HepG2 (cell line): ENCODE results near the gene PLXDC2. TPM values are rescaled to one million over a fixed set of nuclear protein-coding genes. Genes with fewer than 3 reads are reported as not detected.
"Not testable (repeated sequence)": the region's sequence is repeated elsewhere in the genome, so short reads cannot be mapped to it uniquely, and the experiment has no call there.

ENCODE experiments used
- ATAC-seq: fragments of 200-7000 bp; cut with Tn5 transposase; 3 replicates; pipeline ENCODE4 v1.9.1; 2020; ENCODE audit warnings: mild to moderate bottlenecking, moderate library complexity
- BruUV-seq: library from RNA; stranded (reverse); fragments of 400-500 nt; replicated peaks from 2 replicates; lab custom pipeline; 2021; lab: Mats Ljungman, UMichigan
- CTCF ChIA-PET: fragments of 300-600 bp; formaldehyde crosslinking; extraction: SDS; loops from one replicate; lab custom pipeline; 2021; ENCODE audit warnings: low total read pairs, inconsistent platforms, low intra/inter-chr PET ratio; lab: Yijun Ruan, JAX
- POLR2A ChIA-PET: fragments of 350-600 bp; sonication (Branson Sonifier 250); formaldehyde crosslinking; loops from one replicate; lab custom pipeline; 2020; ENCODE audit warnings: antibody characterized with exemption, inconsistent platforms; lab: Yijun Ruan, JAX
- DNase-seq: peaks from one replicate; pipeline ENCODE4 v3.0.0-alpha.2; 2015; ENCODE audit warnings: low spot score
- FAIRE-seq: peaks from 3 replicates; lab custom pipeline; 2011; peaks lifted over from hg19 to GRCh38; lab: Jason Lieb, UNC
- H2AFZ ChIP-seq: one replicate; pipeline ENCODE4 v1.6.1; 2011; ENCODE audit warnings: low read length, inconsistent platforms
- H3K27ac ChIP-seq: fragments of 300-600 bp; 3 replicates; pipeline ENCODE4 v1.8.0; 2011; ENCODE audit warnings: mixed run types, mild to moderate bottlenecking, mixed read lengths, low read length, inconsistent platforms; ENCODE audit not compliant: insufficient read depth; ENCODE audit errors: extremely low read length
- H3K27me3 ChIP-seq, 2 experiments: fragments of 200-600 bp in 1 of 2; 2 replicates in 1 of 2; 3 replicates in 1 of 2; pipeline versions ENCODE4 v1.6.0 to v1.8.0; 2011; ENCODE audit warnings: low read length in 2 of 2, mild to moderate bottlenecking in 2 of 2, moderate library complexity in 2 of 2, inconsistent platforms in 1 of 2; ENCODE audit not compliant: insufficient read depth in 2 of 2, control insufficient read depth in 1 of 2
- H3K36me3 ChIP-seq, 2 experiments: fragments of 200-600 bp in 1 of 2; replicated peaks in 1 of 2; 2 replicates in 1 of 2; 3 replicates in 1 of 2; pipeline versions ENCODE4 v1.5.1 to v1.8.0; 2011; ENCODE audit warnings: low read length in 2 of 2, inconsistent platforms in 1 of 2; ENCODE audit not compliant: insufficient read depth in 2 of 2, control insufficient read depth in 1 of 2
- H3K4me1 ChIP-seq: 2 replicates; pipeline ENCODE4 v1.5.1; 2012; ENCODE audit warnings: low read length, inconsistent platforms; ENCODE audit not compliant: insufficient read depth
- H3K4me2 ChIP-seq: 2 replicates; pipeline ENCODE4 v1.6.0; 2011; ENCODE audit warnings: low read depth, low read length, inconsistent platforms
- H3K4me3 ChIP-seq, 3 experiments: fragments of 200-600 bp in 1 of 3; sonication (generic), shearing (Covaris generic) in 1 of 3; replicated peaks in 1 of 3; 2 replicates each; pipeline ENCODE4 v1.5.1; 2011 to 2016; ENCODE audit warnings: low read length in 3 of 3, inconsistent platforms in 2 of 3, low read depth in 2 of 3, mild to moderate bottlenecking in 2 of 3, control low read depth in 1 of 3, mixed read lengths in 1 of 3; ENCODE audit not compliant: insufficient read depth in 1 of 3
- H3K79me2 ChIP-seq: one replicate; pipeline ENCODE4 v1.6.1; 2011; ENCODE audit warnings: low read length, inconsistent platforms; ENCODE audit not compliant: insufficient read depth
- H3K9ac ChIP-seq: 2 replicates; pipeline ENCODE4 v1.6.0; 2011; ENCODE audit warnings: mild to moderate bottlenecking, low read depth, low read length, inconsistent platforms; ENCODE audit not compliant: insufficient read depth
- H3K9me3 ChIP-seq: 2 replicates; pipeline ENCODE4 v1.5.1; 2012; ENCODE audit warnings: mild to moderate bottlenecking, low read length
- H4K20me1 ChIP-seq: 2 replicates; pipeline ENCODE4 v1.6.0; 2011; ENCODE audit warnings: inconsistent platforms, mild to moderate bottlenecking, low read length, moderate library complexity; ENCODE audit not compliant: insufficient read depth
- SALL2 ChIP-seq: sonication (generic); formaldehyde crosslinking; IDR thresholded peaks from 2 replicates; pipeline ENCODE4 v1.8.1; 2023; ENCODE audit warnings: mild to moderate bottlenecking, missing genetic modification reagents, inconsistent platforms
- ZNF580 ChIP-seq: IDR thresholded peaks from 2 replicates; pipeline ENCODE4 v1.6.1; 2016; ENCODE audit warnings: low read depth, borderline replicate concordance
- WGBS: methylation state at CpG from one replicate; pipeline ENCODE4 v1.1.6; 2017; ENCODE audit warnings: low lambda C conversion rate; 5-methylcytosine and 5-hydroxymethylcytosine counted together
- in situ Hi-C: cut with HindIII; loops from 2 replicates; pipeline ENCODE4 v1.10.0; 2017; ENCODE audit warnings: low pct_unique_long_range_greater_than_20kb; ENCODE audit not compliant: extremely low pct_ligation_motif_present
- intact Hi-C: fragments of 100-400 bp; cut with micrococcal nuclease; formaldehyde crosslinking; loops from one replicate; pipeline ENCODE4 v1.10.0; 2022; ENCODE audit not compliant: unreplicated experiment
- polyA plus RNA-seq, 8 experiments: library from polyadenylated mRNA; depleted of rRNA in 3 of 8; stranded (reverse) in 7 of 8; unstranded in 1 of 8; fragments of >200 nt; fragmentation: Illumina TruSeq in 4 of 8; extraction: Trizol in 4 of 8; gene quantifications; 2 replicates each; pipeline versions ENCODE4 v1.2.1 to v1.2.3, GENCODE V29; 2011 to 2016; ENCODE audit warnings: low read depth in 4 of 8, missing spikeins in 1 of 8, mixed read lengths in 1 of 8; ENCODE audit not compliant: insufficient read depth in 1 of 8
- total RNA-seq, 5 experiments: library from RNA; depleted of rRNA; stranded (reverse); fragments of >200 nt; fragmentation: Illumina TruSeq; extraction: Trizol; gene quantifications; 2 replicates each; pipeline ENCODE4 v1.2.3, GENCODE V29; 2016; ENCODE audit warnings: low read depth in 1 of 5

PLXDC2 gene
- total and polyA plus RNA-seq, 2 of the 13 experiments (the other 11 are each of a cell fraction or from before 2014, with no cell fraction given), result 2.1 to 2.4 TPM

GRCh38 chr10:19999431-19999830 is 183.2 kb downstream of the PLXDC2 start:
- in situ Hi-C loops, result no loop called here
- ChIA-PET CTCF (no interaction called here), POLR2A (interaction anchor here (1.0 kb wide), 1 partner anchor 13 kb away, joined by 3 read pairs; no protein-coding TSS in a partner anchor)
- 0 out of 2 replicates have a peak, but pooled peaks cover 4% of the 10 kb centered on the region for H3K9me3 ChIP-seq
- no peak for TF ChIP-seq ZNF580 (CRISPR knock-in tag)
- no peak for TF ChIP-seq SALL2
- no peak overlapping the region for H3K9ac ChIP-seq
- no peaks in the 10 kb centered on the region for H3K27me3 ChIP-seq
- WGBS, result 38% methylated on average over 1 of the region's 1 CpG
- intact Hi-C loops, result no loop called here
- no peak overlapping the region for H3K4me3 ChIP-seq
- H3K4me1 ChIP-seq, result no peaks in the 10 kb centered on the region
- no peaks in the 10 kb centered on the region for H4K20me1 ChIP-seq
- H3K4me2 ChIP-seq, result no peak overlapping the region
- FAIRE-seq, result no peak
- H3K36me3 ChIP-seq, result 0 out of 5 replicates have a peak, but pooled peaks cover 0 to 3% of the 10 kb centered on the region in 2 experiments
- H3K79me2 ChIP-seq, result no peaks in the 10 kb centered on the region
- DNase-seq, result no peak
- no peak overlapping the region for H2AFZ ChIP-seq
- ATAC-seq, result no peak
- H3K27ac ChIP-seq, result no peak overlapping the region
- BruUV-seq, result no TSS peak

GRCh38 chr10:20002026-20002425 is 185.8 kb downstream of the PLXDC2 start:
- in situ Hi-C loops, intact Hi-C loops, H3K9me3 ChIP-seq, H3K27me3 ChIP-seq, DNase-seq, ATAC-seq, H2AFZ ChIP-seq, FAIRE-seq, H3K4me3 ChIP-seq, H3K27ac ChIP-seq, H3K4me1 ChIP-seq, H3K4me2 ChIP-seq, H3K79me2 ChIP-seq, BruUV-seq, H3K9ac ChIP-seq, POLR2A ChIA-PET, H4K20me1 ChIP-seq, CTCF ChIA-PET, H3K36me3 ChIP-seq: not testable (repeated sequence)
- WGBS, result 64% methylated on average over 2 of the region's 2 CpGs
